NCI-H2107 treated with DMSO at 0.1 percent for 48 hours (cell line): Measurements from ENCODE around the gene CNFN.
A peak's percentile ranks its signal among the peaks of the same experiment; 100 is the strongest.

ENCODE experiments used
- DNase-seq: peaks from one replicate; lab custom pipeline; 2025; ENCODE audit not compliant: unreplicated experiment; lab: John Stamatoyannopoulos, UW

The CNFN gene, protein sequence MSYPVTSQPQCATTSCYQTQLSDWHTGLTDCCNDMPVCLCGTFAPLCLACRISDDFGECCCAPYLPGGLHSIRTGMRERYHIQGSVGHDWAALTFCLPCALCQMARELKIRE

GRCh38 chr19:42389899-42390298, at the start of gene CNFN:
Gene CNFN (minus strand): TSS chr19:42390297. CDS start chr19:42389037, 1,260 bp downstream.
- DNase-seq, result no peak

- DNase-seq, result peak; percentile 39
Measured at GRCh38 chr19:42436006-42436405, 45.9 kb upstream of the CNFN start.

- no peak for DNase-seq
Measured at GRCh38 chr19:42435316-42435715, 45.2 kb upstream of the CNFN start.

DNA sequence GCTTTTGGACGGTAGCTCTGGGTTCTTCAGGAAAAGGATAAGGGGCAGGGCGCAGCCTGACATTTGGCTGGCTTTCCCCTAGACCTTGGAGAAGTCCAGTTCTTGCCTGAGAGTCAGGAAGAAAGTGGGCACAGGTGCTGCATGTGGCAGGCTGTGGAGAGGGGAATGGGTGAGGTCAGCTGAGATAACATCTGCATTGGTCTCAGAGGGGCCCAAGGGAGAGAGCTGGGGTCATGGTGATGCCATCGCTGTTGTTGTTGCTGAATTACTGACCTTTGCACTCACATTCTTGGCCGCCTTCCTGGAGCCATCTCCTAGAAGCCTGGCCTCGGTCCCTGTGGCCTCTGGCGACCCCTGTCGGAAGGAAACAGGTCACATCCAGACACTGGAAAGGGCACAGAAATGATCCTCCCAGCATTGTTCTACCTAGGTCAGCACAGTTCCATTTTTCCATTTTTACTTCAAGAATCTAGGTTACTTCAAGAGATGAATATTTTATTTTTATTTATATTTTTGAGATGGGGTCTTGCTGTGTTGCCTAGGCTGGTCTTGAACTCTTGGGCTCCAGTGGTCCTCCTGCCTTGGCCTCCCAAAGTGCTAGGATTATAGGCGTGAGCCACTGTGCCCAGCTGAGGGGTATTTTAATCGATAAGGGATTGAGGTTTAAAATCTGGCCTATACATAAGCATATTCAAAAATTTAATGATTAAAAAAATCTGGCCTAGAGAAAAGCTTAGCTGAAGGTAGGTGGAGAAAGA, 43.6 kb upstream of the CNFN start:
- DNase-seq, result peak; percentile 60

DNA sequence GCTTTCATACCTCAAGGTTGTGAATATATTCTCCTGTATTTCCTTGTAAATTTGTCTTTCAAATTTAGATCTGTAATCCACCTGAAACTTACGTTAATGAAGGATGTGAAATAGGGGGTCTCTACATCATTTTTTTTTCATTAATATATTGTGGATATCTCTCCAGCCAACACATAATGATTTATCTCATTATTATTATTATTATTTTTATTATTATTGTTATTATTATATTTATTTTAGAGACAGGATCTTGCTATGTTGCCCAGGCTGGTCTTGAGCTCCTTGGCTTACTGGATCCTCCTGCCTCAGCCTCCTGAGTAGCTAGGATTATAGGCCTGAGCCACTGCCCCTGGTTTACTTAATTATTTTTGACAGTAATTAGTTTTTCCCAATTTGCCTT, 41.4 kb upstream of the CNFN start:
- DNase-seq, result no peak

DNA sequence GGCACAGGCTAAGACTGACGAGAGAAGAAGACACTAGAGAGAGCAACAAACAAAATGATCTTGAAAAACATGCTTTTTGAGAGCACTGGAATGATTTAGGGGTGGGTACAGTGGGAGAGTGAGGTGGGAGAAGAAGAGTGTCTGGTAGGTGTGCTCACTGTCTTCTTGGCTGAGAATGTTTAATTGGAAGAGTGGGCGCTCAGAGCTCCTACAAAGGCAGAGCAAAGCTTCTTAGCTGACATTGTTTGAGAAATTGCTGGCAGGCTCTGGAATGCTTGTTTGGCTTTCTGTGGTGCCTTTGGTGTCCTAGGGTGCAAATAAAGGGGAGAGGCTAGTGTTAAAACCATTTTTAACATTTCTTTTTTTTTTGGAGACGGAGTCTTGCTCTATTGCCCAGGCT, 38.6 kb upstream of the CNFN start:
- DNase-seq, result no peak

DNA sequence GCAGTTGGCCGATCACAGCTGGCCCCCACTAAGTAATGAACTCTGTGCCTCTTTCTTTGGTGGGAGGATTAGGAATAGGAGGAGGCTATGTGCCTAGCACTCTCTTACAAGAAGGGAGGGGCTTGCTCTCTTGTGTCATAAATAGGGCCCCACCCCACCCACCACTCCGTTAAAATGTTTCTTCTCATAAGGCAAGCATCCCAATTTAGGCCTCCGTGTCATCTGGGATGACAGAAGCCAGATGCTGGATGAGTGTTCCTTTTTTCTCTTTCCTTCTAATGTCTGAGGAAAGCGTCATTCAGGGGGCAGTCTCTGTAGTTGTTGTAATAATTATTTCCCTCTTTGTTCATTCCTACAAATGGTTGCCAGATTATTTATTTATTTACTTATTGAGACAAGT, 37.2 kb upstream of the CNFN start, which contains the start of gene LIPE:
Gene LIPE (minus strand): TSS at position 76 of the 400 bp plus-strand sequence. CDS start 239 bp downstream, outside the sequence.
- DNase-seq, result no peak

GRCh38 chr19:42426643-42427042, 36.5 kb upstream of the CNFN start:
- peak; percentile 66 for DNase-seq

DNA sequence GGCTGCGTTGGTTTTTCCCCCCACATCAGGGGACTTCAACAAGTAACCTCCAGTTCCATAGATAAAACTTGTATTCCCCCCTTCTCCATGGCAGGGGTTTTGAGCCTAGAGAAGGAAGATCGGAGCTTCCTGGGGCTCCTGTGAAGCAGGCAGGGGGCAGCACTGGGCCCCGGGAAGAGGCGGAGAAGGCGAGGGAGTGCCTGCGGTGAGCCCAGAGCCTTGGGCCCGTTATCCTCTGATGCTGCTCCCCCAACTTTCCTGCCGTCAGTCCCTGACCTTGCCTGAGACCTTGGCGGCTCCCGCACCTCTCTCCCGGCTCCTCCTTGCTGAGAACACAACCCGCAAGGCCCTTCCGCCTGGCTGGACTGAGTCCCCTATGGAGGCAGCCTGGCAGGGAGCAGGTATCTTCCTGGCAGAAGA, 34.6 kb upstream of the CNFN start:
- DNase-seq, result no peak

DNA sequence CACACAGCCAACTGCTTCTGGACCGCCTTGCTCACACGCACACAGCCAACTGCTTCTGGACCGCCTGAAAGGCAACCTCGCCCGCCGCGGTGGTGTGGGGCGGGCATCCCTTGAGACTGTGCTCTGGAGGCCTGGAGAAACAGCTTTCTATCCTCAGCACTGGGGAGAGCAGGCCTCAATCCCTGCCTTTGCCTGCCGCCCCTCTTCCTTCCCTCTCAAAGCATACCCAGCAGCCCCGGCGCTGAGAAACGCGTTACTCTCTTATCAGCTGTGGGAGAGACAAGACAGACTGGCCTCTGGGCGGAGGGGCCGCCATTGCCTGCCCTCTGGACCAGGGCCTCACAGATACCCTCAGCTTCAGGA, 34.2 kb upstream of the CNFN start:
- DNase-seq, result no peak

GRCh38 chr19:42423462-42424344, 33.6 kb upstream of the CNFN start:
- peak; percentile 24 for DNase-seq

DNA sequence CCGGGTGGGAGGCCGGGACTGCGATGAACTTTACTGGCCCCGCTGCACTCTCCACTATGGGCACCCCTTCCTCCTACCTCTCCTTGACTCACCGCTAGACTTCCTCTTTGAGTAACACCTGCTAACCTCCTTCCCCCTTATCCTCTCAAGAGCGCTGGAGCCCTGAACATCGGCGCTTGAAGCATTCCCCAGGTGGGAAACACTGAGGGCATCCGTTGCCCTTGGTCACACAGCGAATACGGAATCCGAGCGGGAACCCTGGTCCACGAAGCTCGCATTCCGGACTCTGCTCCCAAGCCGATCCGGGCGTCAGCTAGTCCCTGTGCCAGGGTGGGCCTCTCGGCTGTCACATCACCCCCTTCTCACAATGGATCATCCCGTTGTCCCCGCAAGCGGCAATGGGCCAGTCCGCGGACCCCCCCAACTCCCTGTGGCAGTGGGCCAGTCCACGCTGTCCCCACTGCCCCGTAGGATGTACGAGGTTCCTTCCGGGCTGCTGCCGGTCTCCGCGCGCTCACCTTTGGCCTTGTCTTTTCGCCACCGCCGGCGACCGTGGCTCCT, 32.9 kb upstream of the CNFN start:
- peak; percentile 42 for DNase-seq

GRCh38 chr19:42422092-42422900, 32.2 kb upstream of the CNFN start:
- DNase-seq, result no peak

- no peak for DNase-seq
Measured at GRCh38 chr19:42421591-42422031, 31.5 kb upstream of the CNFN start.

GRCh38 chr19:42421101-42421500, 31.0 kb upstream of the CNFN start:
- DNase-seq, result no peak

DNA sequence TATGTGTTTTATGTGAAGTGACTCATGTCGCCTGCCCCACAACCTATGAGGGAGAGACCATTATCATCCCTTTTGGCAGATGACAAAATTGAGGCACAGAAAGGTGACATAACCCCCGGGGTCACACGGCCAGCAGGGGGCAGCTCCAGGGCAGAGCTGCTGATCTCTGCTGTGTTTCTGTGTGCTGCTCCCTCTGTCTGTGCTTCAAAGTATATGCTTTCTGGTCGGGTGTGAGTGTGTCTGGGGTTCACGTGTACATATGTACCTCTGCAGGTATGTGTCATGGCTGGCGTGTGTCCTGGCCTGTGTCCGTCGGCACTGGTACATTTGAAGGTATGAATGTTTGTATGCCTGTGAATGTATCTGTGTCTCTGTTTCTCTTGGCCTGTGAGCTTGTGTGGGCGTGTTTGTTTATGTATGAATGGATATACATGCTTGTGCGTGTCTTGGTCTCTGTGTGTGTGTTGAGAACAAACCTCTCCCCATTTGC, 30.0 kb upstream of the CNFN start:
- no peak for DNase-seq

DNA sequence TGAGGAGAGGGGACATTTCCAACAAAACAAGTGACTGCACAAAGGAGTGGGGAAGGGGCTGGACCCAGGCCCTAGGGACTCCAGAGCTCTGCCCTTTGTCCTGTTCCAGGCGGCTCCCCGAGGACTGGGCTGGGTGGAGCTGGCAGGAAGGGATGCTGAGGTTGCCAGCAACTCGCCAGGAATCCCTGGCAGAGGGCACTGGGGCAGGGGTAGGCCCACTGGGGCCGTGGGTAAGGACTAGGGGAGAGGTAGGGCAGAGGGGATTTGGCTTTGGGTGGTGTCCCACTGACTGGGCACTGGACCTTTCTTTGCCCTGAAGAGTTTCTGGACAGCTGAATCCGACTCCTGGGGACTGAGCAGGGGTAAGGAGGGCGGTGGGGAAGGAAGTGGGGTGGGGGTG, 29.2 kb upstream of the CNFN start:
- DNase-seq, result no peak

DNA sequence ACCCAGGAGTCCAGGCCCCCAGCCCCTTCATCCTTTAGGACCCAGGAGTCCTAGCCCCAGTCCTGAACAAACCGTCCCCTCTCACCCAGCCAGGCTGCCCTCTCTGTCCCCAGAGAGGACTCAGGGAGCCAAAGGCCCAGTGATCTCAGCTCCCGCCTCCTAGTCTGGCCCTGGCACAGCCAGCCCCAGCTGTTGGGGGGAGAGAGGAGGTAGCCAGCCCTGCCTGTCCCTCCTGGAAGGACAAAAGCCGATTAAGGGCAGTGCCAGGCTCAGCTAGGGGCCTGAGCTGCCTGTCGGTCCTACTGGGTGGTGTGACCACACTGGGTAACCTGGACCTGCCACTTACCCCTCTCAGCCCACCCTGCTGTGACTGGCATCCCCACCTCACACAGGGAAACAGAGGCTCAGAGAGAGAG, 22.6 kb upstream of the CNFN start:
- DNase-seq, result no peak

GRCh38 chr19:42412227-42412626, 22.1 kb upstream of the CNFN start:
- no peak for DNase-seq

- no peak for DNase-seq
Measured at GRCh38 chr19:42411581-42412178, 21.6 kb upstream of the CNFN start.
